Islet of Langerhans (tissue), 1 donor: ENCODE measurements around the gene ZRANB1.
"Not testable (repeated sequence)": the region's sequence is repeated elsewhere in the genome, so short reads cannot be mapped to it uniquely, and the experiment has no call there.

Experiments used
- FAIRE-seq: peaks from one replicate; lab custom pipeline; 2011; peaks lifted over from hg19 to GRCh38; lab: Jason Lieb, UNC

The ZRANB1 gene

DNA sequence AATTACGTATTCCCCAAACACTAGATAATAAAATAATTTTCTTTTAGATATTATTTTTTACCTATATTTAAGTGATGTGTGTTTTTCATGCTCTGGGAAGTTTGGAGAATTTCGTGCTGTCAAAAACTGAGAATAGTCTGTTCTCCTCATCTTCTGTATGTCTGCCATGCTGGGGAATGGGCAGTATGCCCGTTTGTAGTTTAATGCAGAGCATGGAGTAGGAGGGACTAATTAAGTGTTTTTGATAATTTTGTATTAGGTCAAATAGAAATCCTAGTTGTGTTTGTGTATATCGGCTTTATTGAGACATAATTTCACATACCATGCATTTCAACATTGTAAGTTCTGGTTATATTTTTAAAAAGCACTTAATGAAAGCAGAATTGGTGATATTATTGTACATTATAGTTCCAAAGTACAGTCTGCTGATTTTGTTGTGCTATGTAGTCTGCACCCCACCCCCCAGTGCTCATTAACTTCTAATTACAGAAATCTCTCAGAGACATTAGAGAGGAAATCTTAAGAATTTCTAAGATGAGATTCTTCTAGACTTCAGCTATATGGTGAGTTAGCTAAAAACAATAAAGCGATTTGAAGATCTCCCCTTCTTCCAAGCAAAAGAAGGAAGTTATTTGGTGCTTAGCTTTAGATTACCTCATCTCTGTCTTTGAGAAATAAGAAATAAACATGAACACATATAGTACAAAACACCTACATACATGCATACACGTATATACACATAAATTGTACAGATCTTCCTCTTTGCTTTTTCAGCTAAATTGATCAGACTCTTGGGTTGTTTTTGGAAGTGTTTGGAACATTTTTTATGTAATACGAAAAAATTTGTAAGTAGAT, 22.2 kb downstream of the ZRANB1 start:
- no peak for FAIRE-seq

DNA sequence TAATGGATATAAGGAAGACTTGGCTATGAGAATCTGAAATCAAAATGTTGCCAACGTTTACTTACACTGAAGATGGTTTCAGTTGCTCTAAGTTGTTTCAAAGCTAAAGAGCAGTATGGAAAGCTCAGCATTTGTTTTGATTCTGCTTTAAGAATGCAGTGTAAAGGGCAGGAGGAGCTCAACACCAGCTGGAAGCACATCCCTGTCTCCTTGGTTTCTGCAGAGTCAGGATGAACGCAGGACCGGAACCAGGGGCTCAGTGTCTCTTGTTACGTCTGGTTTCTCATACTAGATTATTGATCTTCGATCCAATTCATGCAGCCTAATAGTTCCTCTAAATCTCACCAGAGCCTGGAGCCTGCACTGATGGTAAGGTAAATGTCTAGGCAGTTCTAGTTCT, 24.1 kb downstream of the ZRANB1 start:
- no peak for FAIRE-seq

- FAIRE-seq = no peak
Measured at GRCh38 chr10:124967255-124967654, 25.3 kb downstream of the ZRANB1 start.

- FAIRE-seq = no peak
Measured at GRCh38 chr10:124971276-124971675, 29.4 kb downstream of the ZRANB1 start.

GRCh38 chr10:124972637-124973036, 30.7 kb downstream of the ZRANB1 start:
- FAIRE-seq = no peak

- peak; percentile 27 for FAIRE-seq
Measured at GRCh38 chr10:124974131-124974530, 32.2 kb downstream of the ZRANB1 start.

GRCh38 chr10:124975977-124976514, 34.1 kb downstream of the ZRANB1 start:
- no peak for FAIRE-seq

- no peak for FAIRE-seq
Measured at GRCh38 chr10:124977161-124977560, 35.2 kb downstream of the ZRANB1 start.

GRCh38 chr10:124977648-124978375, 35.9 kb downstream of the ZRANB1 start:
- FAIRE-seq = no peak

DNA sequence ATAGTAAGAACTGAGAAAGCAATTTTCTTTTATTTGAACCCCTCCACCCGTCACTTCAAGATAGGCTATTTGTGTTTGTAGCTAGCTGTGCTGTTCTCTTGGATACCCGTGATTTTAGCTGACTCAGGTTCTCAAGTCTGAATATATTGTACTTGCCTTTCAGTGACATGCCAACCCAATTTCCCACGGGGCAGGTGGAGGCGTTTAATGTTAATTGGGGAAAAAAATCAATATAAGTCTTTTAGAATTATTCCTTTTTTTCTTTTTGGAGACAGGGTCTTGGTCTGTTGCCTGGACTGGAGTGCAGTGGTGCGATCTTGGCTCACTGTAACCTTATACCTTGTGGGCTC, 36.4 kb downstream of the ZRANB1 start:
- peak; percentile 76 for FAIRE-seq

- FAIRE-seq = no peak
Measured at GRCh38 chr10:124983321-124983720, 41.4 kb downstream of the ZRANB1 start.

GRCh38 chr10:124984376-124984775, 42.5 kb downstream of the ZRANB1 start:
- no peak for FAIRE-seq

- FAIRE-seq = no peak
Measured at GRCh38 chr10:124985162-124985561, 43.2 kb downstream of the ZRANB1 start.

GRCh38 chr10:124987788-124988187, 45.9 kb downstream of the ZRANB1 start:
- no peak for FAIRE-seq

DNA sequence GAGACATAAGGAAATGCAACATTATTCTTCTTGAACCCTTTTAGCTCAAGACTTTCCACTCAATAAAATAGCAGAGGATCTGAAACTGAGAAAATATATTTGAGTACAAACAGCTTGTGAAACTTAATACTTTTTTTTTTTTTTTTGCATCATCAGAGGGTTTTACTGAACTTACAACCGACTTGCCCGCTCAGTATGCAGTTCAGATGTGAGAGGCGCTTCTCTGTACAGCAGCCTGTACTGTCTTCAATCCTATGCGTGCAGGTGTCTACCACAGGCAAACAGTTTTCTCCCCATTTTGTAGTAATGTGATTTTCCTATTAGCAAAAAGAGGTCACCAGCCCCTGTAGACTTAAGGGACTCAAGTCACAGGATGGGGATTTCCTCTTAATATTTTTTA, 46.8 kb downstream of the ZRANB1 start:
- not testable (repeated sequence) for FAIRE-seq

- no peak for FAIRE-seq
Measured at GRCh38 chr10:124989526-124989925, 47.6 kb downstream of the ZRANB1 start.

DNA sequence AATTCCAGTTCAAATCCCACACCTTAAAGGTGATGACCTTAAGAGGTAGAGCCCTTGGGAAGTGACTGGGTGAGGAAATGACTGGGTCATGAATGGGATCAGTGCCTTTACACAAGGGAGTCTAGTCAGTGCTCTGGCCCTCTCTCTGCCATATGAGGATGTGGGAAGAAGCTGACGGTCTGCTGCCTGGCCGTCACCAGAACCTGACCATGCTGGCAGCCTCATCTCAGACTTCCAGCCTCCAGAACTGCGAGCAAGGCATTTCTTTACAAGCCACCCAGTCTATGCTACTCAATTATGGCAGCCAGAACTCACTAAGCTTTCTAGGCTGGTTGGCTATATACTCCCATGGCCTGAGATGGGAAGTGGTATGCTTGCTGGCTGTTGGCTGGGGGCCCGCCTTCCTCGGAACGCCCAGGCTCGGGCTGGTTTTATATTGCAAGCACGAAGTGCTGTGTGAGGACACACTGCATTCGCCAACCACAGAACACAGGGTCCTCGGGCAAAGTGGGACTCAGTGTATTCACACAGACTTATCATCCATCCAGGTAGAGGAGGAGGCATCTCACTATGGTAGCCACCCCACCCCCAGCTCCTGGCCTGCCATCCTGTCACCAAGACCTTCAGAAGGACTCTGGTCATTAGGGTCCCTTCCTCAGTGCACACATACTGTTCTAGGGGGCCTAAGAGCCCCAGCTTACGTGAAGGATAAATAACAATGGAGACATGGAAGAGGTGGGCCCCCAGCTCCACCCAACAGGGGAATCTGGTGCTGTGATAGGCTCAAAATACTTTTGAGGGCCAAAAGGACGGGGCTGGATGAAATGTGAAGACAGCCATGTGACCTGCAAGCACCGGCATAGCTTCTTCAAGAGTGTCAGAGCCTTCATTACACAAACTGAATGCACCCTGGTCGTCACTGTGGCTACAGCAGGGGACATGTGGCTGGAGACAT, 49.0 kb downstream of the ZRANB1 start:
- no peak for FAIRE-seq

GRCh38 chr10:124991835-124992234, 49.9 kb downstream of the ZRANB1 start:
- FAIRE-seq = no peak

DNA sequence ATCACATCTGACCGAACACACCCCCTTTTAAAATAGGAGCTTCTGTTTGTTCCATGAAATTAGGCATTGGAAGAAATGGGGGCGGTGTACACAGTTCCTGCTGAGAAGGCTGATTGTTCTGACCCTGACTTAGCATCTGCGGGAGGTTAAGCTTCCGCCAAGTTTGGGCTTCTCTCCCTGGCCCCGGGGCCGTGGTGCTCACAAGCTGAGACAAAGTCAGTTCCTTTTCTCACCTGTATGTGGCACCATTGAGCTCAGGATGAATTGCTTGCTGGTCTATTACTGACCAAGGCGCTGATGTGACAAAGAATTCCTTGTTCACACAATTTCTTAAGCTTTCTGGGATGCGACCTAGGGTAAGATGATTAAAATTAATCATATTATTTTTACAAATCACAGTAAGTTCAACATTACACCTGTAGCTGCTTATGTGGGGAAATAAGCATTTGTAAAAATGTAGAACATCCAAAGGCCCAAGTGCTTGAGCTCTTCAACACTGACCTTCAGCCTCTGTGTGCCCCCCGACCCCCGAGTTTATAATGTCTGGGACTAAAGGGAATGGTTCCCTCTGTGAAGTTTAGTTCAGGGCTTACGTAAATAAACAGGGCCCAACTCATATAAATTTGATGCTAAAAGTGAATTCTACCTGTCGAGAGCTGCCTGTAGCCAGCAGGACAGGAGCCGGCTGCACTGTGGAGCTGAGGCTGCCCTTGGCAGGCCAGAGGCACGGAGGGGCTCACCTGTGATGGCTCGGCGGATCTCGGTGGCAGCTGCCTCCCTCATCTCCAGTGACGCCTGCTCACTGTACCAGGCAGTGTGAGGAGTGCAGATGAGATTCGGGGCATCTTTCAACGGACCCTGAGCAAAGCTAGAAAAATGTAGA, 50.8 kb downstream of the ZRANB1 start:
- no peak for FAIRE-seq

- FAIRE-seq = no peak
Measured at GRCh38 chr10:124993345-124993708, 51.4 kb downstream of the ZRANB1 start.

- FAIRE-seq = no peak
Measured at GRCh38 chr10:124993736-124994451, 52.0 kb downstream of the ZRANB1 start.
